Heart left ventricle (tissue), 13 donors: ENCODE measurements around the gene GLTPD2.
"Not testable (repeated sequence)": the region's sequence is repeated elsewhere in the genome, so short reads cannot be mapped to it uniquely, and the experiment has no call there.

Source experiments
- POLR2A ChIP-seq, 2 donors: fragments of 450-650 bp; IDR thresholded peaks; one replicate each; pipeline ENCODE4 v1.6.1; 2017; ENCODE audit warnings: antibody characterized with exemption in 2 of 2, mild to moderate bottlenecking in 2 of 2, moderate library complexity in 2 of 2
- TF ChIP-seq, protein P1 (sequence below), 12 donors: fragments of 200-600 bp; sonication (generic) in 4 of 12; IDR thresholded peaks; one replicate each; pipeline versions ENCODE4 v1.5.0 to v1.8.0; 2018 to 2022; ENCODE audit warnings: antibody characterized with exemption in 12 of 12, mild to moderate bottlenecking in 5 of 12
- donor health status: ischemic (EF 13 %, LVEDD 7.1; RV severe dilation, severe dysfunction).
- donor health status: DM: no; HTN: yes; CAD: no.
- donor health status: DM: no; HTN: no; CAD: no.
- donor health status: ischemic (EF 25% LVEDD 6.9; RV normal size, moderate dysfunction).
- donor health status: ischemic (EF 25% LVEDD 5.7; RV mildly dilated, moderate dysfunction).
- donor health status: ischemic (EF 35%, LVEDD 5.7; RV mildly dilated, moderate dysfunction).
- donor health status: nonischemic (EF 11% LVEDD 7.7; RV severe dilation, severe dysfunction).
- donor health status: DM: yes; HTN: yes; CAD: no.
- donor health status: PGD.
- donor health status: ischemic (EF 29% LVEDD 5.4; RV normal size, mild dysfunction).
- donor health status: nonischemic (EF 23%, LVEDD 6.1; RV moderate dilation, normal function).

DNA sequence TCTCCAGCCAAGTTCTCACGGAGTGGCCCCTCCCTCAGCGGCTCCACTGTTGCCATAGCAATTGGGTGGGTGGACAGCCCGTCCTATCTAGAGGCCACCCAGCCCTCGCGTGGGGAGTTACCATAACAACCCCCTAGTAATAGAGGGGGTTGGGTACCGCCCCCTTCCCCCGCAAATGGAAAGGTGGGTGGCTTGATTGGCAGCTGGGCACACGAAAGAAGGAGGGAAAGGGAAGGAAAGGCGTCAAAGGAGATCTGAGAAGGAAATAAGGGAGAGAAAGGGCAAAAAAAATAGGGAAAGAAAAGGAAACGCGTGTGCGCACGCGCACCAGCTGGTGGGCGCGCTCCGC lies 44.0 kb downstream of the GLTPD2 start:
- TF ChIP-seq, protein P1, sequence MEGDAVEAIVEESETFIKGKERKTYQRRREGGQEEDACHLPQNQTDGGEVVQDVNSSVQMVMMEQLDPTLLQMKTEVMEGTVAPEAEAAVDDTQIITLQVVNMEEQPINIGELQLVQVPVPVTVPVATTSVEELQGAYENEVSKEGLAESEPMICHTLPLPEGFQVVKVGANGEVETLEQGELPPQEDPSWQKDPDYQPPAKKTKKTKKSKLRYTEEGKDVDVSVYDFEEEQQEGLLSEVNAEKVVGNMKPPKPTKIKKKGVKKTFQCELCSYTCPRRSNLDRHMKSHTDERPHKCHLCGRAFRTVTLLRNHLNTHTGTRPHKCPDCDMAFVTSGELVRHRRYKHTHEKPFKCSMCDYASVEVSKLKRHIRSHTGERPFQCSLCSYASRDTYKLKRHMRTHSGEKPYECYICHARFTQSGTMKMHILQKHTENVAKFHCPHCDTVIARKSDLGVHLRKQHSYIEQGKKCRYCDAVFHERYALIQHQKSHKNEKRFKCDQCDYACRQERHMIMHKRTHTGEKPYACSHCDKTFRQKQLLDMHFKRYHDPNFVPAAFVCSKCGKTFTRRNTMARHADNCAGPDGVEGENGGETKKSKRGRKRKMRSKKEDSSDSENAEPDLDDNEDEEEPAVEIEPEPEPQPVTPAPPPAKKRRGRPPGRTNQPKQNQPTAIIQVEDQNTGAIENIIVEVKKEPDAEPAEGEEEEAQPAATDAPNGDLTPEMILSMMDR (IDR thresholded peaks at IDR 0.05): not testable (repeated sequence)
- not testable (repeated sequence) for TF ChIP-seq POLR2A (IDR thresholded peaks at IDR 0.05)
